Liver (tissue), 3 donors: ENCODE data around the gene SIPA1L3.

Experiments
- CTCF ChIP-seq: fragments of 150-350 bp; IDR thresholded peaks from 2 replicates; pipeline ENCODE4 v1.5.1; 2017; ENCODE audit warnings: improper control_type of control experiment, low read depth, low read length; ENCODE audit not compliant: missing input control
- EGR1 ChIP-seq, 2 donors: IDR thresholded peaks; 2 replicates each; pipeline ENCODE4 v1.6.1; 2016 to 2018; ENCODE audit warnings: antibody characterized with exemption in 2 of 2, low read depth in 2 of 2
- GABPA ChIP-seq, 2 donors: IDR thresholded peaks in 1 of 2; conservative IDR thresholded peaks in 1 of 2; 2 replicates each; pipeline ENCODE4 v1.6.1; 2016; ENCODE audit warnings: antibody characterized with exemption in 2 of 2, mild to moderate bottlenecking in 1 of 2, moderate library complexity in 1 of 2
- JUND ChIP-seq, 2 donors: IDR thresholded peaks; 2 replicates each; pipeline ENCODE4 v1.6.1; 2016; ENCODE audit warnings: antibody characterized with exemption in 2 of 2
- NR2F2 ChIP-seq: IDR thresholded peaks from 2 replicates; pipeline ENCODE4 v1.6.1; 2016; ENCODE audit warnings: antibody characterized with exemption
- RAD21 ChIP-seq, 2 donors: IDR thresholded peaks; 2 replicates each; pipeline ENCODE4 v1.6.1; 2016; ENCODE audit warnings: antibody characterized with exemption in 2 of 2, mild to moderate bottlenecking in 2 of 2
- RXRA ChIP-seq, 2 donors: IDR thresholded peaks; 2 replicates each; pipeline ENCODE4 v1.6.1; 2017 to 2018; ENCODE audit warnings: antibody characterized with exemption in 2 of 2, mild to moderate bottlenecking in 1 of 2
- SP1 ChIP-seq: IDR thresholded peaks from 2 replicates; pipeline ENCODE4 v1.6.1; 2018; ENCODE audit warnings: antibody characterized with exemption, mild to moderate bottlenecking
- TAF1 ChIP-seq: conservative IDR thresholded peaks from 2 replicates; pipeline ENCODE4 v1.6.1; 2016; ENCODE audit warnings: antibody characterized with exemption, mild to moderate bottlenecking
- YY1 ChIP-seq: IDR thresholded peaks from 2 replicates; pipeline ENCODE4 v1.6.1; 2016; ENCODE audit warnings: antibody characterized with exemption, mild to moderate bottlenecking
- TF ChIP-seq, protein P1 (sequence below): IDR thresholded peaks from 2 replicates; pipeline ENCODE4 v1.6.1; 2016; ENCODE audit warnings: antibody characterized with exemption, mild to moderate bottlenecking
- TF ChIP-seq, protein P2 (sequence below): IDR thresholded peaks from 2 replicates; pipeline ENCODE4 v1.6.1; 2016; ENCODE audit warnings: antibody characterized with exemption
- TF ChIP-seq, protein P3 (sequence below): IDR thresholded peaks from 2 replicates; pipeline ENCODE4 v1.6.1; 2016; ENCODE audit warnings: antibody characterized with exemption
- donor health status: healthy.
- donor health status: healthy.

GRCh38 chr19:37961198-37961597 is 54.2 kb downstream of the SIPA1L3 start:
- TF ChIP-seq CTCF = no peak
- TF ChIP-seq RAD21 (IDR thresholded peaks at IDR 0.05) = no peak
- TF ChIP-seq GABPA (IDR thresholded peaks at IDR 0.05 in 1 of 2, conservative IDR thresholded peaks at IDR 0.05 in 1 of 2) = no peak
- no peak for TF ChIP-seq JUND (IDR thresholded peaks at IDR 0.05)
- no peak for TF ChIP-seq YY1
- TF ChIP-seq, protein P1, sequence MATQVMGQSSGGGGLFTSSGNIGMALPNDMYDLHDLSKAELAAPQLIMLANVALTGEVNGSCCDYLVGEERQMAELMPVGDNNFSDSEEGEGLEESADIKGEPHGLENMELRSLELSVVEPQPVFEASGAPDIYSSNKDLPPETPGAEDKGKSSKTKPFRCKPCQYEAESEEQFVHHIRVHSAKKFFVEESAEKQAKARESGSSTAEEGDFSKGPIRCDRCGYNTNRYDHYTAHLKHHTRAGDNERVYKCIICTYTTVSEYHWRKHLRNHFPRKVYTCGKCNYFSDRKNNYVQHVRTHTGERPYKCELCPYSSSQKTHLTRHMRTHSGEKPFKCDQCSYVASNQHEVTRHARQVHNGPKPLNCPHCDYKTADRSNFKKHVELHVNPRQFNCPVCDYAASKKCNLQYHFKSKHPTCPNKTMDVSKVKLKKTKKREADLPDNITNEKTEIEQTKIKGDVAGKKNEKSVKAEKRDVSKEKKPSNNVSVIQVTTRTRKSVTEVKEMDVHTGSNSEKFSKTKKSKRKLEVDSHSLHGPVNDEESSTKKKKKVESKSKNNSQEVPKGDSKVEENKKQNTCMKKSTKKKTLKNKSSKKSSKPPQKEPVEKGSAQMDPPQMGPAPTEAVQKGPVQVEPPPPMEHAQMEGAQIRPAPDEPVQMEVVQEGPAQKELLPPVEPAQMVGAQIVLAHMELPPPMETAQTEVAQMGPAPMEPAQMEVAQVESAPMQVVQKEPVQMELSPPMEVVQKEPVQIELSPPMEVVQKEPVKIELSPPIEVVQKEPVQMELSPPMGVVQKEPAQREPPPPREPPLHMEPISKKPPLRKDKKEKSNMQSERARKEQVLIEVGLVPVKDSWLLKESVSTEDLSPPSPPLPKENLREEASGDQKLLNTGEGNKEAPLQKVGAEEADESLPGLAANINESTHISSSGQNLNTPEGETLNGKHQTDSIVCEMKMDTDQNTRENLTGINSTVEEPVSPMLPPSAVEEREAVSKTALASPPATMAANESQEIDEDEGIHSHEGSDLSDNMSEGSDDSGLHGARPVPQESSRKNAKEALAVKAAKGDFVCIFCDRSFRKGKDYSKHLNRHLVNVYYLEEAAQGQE = no peak
- TF ChIP-seq, protein P2, sequence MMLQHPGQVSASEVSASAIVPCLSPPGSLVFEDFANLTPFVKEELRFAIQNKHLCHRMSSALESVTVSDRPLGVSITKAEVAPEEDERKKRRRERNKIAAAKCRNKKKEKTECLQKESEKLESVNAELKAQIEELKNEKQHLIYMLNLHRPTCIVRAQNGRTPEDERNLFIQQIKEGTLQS = no peak
- TF ChIP-seq TAF1 = no peak
- no peak for TF ChIP-seq SP1
- no peak for TF ChIP-seq RXRA (IDR thresholded peaks at IDR 0.05)
- TF ChIP-seq EGR1 (IDR thresholded peaks at IDR 0.05; ENCODE audit: low read depth in 2 of 2) = no peak
- TF ChIP-seq, protein P3, sequence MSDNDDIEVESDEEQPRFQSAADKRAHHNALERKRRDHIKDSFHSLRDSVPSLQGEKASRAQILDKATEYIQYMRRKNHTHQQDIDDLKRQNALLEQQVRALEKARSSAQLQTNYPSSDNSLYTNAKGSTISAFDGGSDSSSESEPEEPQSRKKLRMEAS = no peak
- no peak for TF ChIP-seq NR2F2
